Thoracic aorta (tissue), 2 donors: ENCODE measurements around the gene ADM2. TPM values are rescaled to one million over a fixed set of nuclear protein-coding genes. Genes with fewer than 3 reads are reported as not detected.

Source experiments
- ATAC-seq: fragments of 150-250 bp; one replicate; pipeline ENCODE4 v1.8.0; 2017; ENCODE audit warnings: low read depth; ENCODE audit not compliant: insufficient number of reproducible peaks, low FRiP score
- DNase-seq: peaks from one replicate; pipeline ENCODE4 v3.0.0-alpha.2; 2020; ENCODE audit warnings: low spot score
- H3K27ac ChIP-seq, 2 donors: fragments of 200-600 bp; sonication (generic); 1 replicate in 1 of 2; 2 replicates in 1 of 2; pipeline ENCODE4 v1.5.1; 2016; ENCODE audit warnings: mild to moderate bottlenecking in 2 of 2, moderate library complexity in 2 of 2
- H3K27me3 ChIP-seq: fragments of 200-600 bp; sonication (generic); replicated peaks from 2 replicates; pipeline ENCODE4 v1.6.0; 2016; ENCODE audit warnings: mild to moderate bottlenecking; ENCODE audit not compliant: insufficient read depth
- H3K36me3 ChIP-seq: fragments of 200-600 bp; sonication (generic); one replicate; pipeline ENCODE4 v1.5.1; 2016
- H3K4me1 ChIP-seq, 2 donors: fragments of 200-600 bp; sonication (generic); 1 replicate in 1 of 2; 2 replicates in 1 of 2; pipeline versions ENCODE4 v1.5.1 to v1.6.0; 2016; ENCODE audit warnings: low read depth in 2 of 2, mild to moderate bottlenecking in 1 of 2; ENCODE audit not compliant: control insufficient read depth in 1 of 2
- H3K4me3 ChIP-seq: fragments of 200-600 bp; sonication (generic); 2 replicates; pipeline ENCODE4 v1.5.1; 2016; ENCODE audit warnings: mild to moderate bottlenecking
- H3K9me3 ChIP-seq: fragments of 200-600 bp; sonication (generic); 2 replicates; pipeline ENCODE4 v1.5.1; 2016
- CTCF ChIP-seq: fragments of 200-600 bp; sonication (generic); IDR thresholded peaks from one replicate; pipeline ENCODE4 v1.5.1; 2019; ENCODE audit warnings: antibody characterized with exemption
- total RNA-seq, 2 donors: library from RNA; depleted of rRNA; stranded (reverse); fragments of >200 nt; gene quantifications; one replicate each; pipeline versions ENCODE4 v1.1.0 to v1.2.3, GENCODE V29; 2016

The ADM2 gene
- total RNA-seq, 2 donors from 2014 or later = 0.14 TPM; not detected in 1

GRCh38 chr22:50498322-50498890 is 17.1 kb downstream of the ADM2 start:
- ATAC-seq = no peak
- Histone ChIP-seq H3K27me3 (no peaks in the 10 kb centered on the region), H3K27ac (no peak overlapping the region), H3K36me3 (peaks cover 11% of the 10 kb centered on the region), H3K4me1 (no peaks in the 10 kb centered on the region), H3K4me3 (no peak overlapping the region), H3K9me3 (no peaks in the 10 kb centered on the region)
- peak; percentile 21 for TF ChIP-seq CTCF
- no peak for DNase-seq

GRCh38 chr22:50500452-50500851 is 19.1 kb downstream of the ADM2 start:
- no peaks in the 10 kb centered on the region for H3K27me3 ChIP-seq
- H3K27ac ChIP-seq = no peak overlapping the region
- DNase-seq = no peak
- no peak for TF ChIP-seq CTCF
- H3K4me3 ChIP-seq = no peak overlapping the region
- H3K36me3 ChIP-seq = peaks cover 19% of the 10 kb centered on the region
- ATAC-seq = no peak
- no peaks in the 10 kb centered on the region for H3K9me3 ChIP-seq
- peaks cover 0 to 3% of the 10 kb centered on the region in 2 donors for H3K4me1 ChIP-seq

- Histone ChIP-seq H3K4me3 (no peak overlapping the region), H3K27ac (no peak overlapping the region), H3K27me3 (no peaks in the 10 kb centered on the region), H3K9me3 (no peaks in the 10 kb centered on the region), H3K36me3 (peaks cover 24% of the 10 kb centered on the region), H3K4me1 (peaks cover 6 to 18% of the 10 kb centered on the region in 2 donors)
- ATAC-seq (no peak), DNase-seq (no peak)
- no peak for TF ChIP-seq CTCF
These were observed 20.8 kb downstream of the ADM2 start for GRCh38 chr22:50502096-50502495.

- DNase-seq = no peak
- TF ChIP-seq CTCF = no peak
These were observed 21.5 kb downstream of the ADM2 start for GRCh38 chr22:50502628-50503474.

GRCh38 chr22:50503475-50504145 is 22.3 kb downstream of the ADM2 start:
- Histone ChIP-seq H3K4me3 (no peak overlapping the region), H3K27ac (no peak overlapping the region), H3K4me1 (peaks cover 8 to 20% of the 10 kb centered on the region in 2 donors), H3K36me3 (peaks cover 24% of the 10 kb centered on the region), H3K27me3 (no peaks in the 10 kb centered on the region), H3K9me3 (no peaks in the 10 kb centered on the region)
- TF ChIP-seq CTCF = no peak
- no peak for ATAC-seq
- no peak for DNase-seq

More at GRCh38 chr22:50502628-50503474, 21.5 kb downstream of the ADM2 start:
- H3K4me1 ChIP-seq = peaks cover 6 to 18% of the 10 kb centered on the region in 2 donors
- no peak overlapping the region for H3K4me3 ChIP-seq
- no peak for ATAC-seq
- H3K27ac ChIP-seq = no peak overlapping the region
- H3K36me3 ChIP-seq = peaks cover 24% of the 10 kb centered on the region
- H3K9me3 ChIP-seq = no peaks in the 10 kb centered on the region
- no peaks in the 10 kb centered on the region for H3K27me3 ChIP-seq
